HEK293 (cell line): ENCODE results near the gene CPXM1.

ENCODE experiments used
- CTCF ChIP-seq: fragments of 450-650 bp; formaldehyde crosslinking; IDR thresholded peaks from 2 replicates; pipeline ENCODE4 v1.5.1; 2016; ENCODE audit warnings: missing biosample characterization, missing genetic modification characterization
- GLIS1 ChIP-seq: fragments of 450-650 bp; formaldehyde crosslinking; IDR thresholded peaks from 2 replicates; pipeline ENCODE4 v1.5.1; 2016; ENCODE audit warnings: missing biosample characterization, missing genetic modification characterization
- KLF1 ChIP-seq: fragments of 450-650 bp; formaldehyde crosslinking; IDR thresholded peaks from 2 replicates; pipeline ENCODE4 v1.5.1; 2016; ENCODE audit warnings: missing biosample characterization, missing genetic modification characterization
- MEIS1 ChIP-seq: sonication (generic); formaldehyde crosslinking; IDR thresholded peaks from 2 replicates; pipeline ENCODE4 v1.8.1; 2022; ENCODE audit warnings: missing genetic modification reagents, mild to moderate bottlenecking, borderline replicate concordance
- REST ChIP-seq: fragments of 450-650 bp; formaldehyde crosslinking; IDR thresholded peaks from 2 replicates; pipeline ENCODE4 v1.5.1; 2016; ENCODE audit warnings: missing biosample characterization, missing genetic modification characterization
- SALL2 ChIP-seq: fragments of 450-650 bp; formaldehyde crosslinking; IDR thresholded peaks from 2 replicates; pipeline ENCODE4 v1.5.0; 2017; ENCODE audit warnings: missing biosample characterization, mild to moderate bottlenecking, missing genetic modification characterization, borderline replicate concordance
- ZNF175 ChIP-seq: fragments of 450-650 bp; formaldehyde crosslinking; IDR thresholded peaks from 2 replicates; pipeline ENCODE4 v1.5.1; 2016; ENCODE audit warnings: missing biosample characterization, missing genetic modification characterization
- ZNF2 ChIP-seq: fragments of 450-650 bp; formaldehyde crosslinking; IDR thresholded peaks from 2 replicates; pipeline ENCODE4 v1.5.1; 2016; ENCODE audit warnings: missing biosample characterization, missing genetic modification characterization
- ZNF280C ChIP-seq: fragments of 450-650 bp; formaldehyde crosslinking; IDR thresholded peaks from 2 replicates; pipeline ENCODE4 v1.5.1; 2016; ENCODE audit warnings: missing biosample characterization, missing genetic modification characterization
- ZNF423 ChIP-seq: fragments of 450-650 bp; formaldehyde crosslinking; IDR thresholded peaks from 2 replicates; pipeline ENCODE4 v1.5.1; 2016; ENCODE audit warnings: missing biosample characterization, missing genetic modification characterization
- ZNF596 ChIP-seq: fragments of 450-650 bp; IDR thresholded peaks from 2 replicates; pipeline ENCODE4 v1.5.0; 2018; ENCODE audit warnings: missing biosample characterization, mild to moderate bottlenecking, missing genetic modification characterization, moderate library complexity

DNA sequence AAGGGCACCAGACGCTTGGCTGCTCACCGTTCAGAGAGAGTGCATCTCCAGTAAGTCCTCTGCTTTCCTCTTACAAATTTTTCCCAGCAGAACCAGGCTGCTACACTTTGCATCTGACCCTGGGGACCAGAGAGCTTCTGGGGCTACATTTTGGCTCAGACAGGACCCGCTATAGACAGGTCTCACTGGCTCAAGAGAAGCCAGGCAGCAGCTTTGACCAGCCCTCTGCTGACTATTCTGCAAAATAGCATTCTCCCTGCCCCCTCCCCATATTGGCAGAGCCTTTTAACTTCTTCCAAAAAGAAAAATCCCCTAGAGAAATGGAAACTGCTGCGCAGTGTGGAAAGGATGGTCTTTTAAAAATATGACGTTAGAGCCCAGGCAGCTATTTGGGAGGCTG is 37.2 kb downstream of the CPXM1 start:
- TF ChIP-seq ZNF423 (tag by site-specific recombination) (no peak), ZNF175 (tag by site-specific recombination) (no peak), ZNF280C (tag by site-specific recombination) (no peak), MEIS1 (no peak), CTCF (tag by site-specific recombination) (no peak), REST (tag by site-specific recombination) (no peak), SALL2 (no peak), KLF1 (tag by site-specific recombination) (no peak), GLIS1 (tag by site-specific recombination) (no peak), ZNF2 (tag by site-specific recombination) (no peak), ZNF596 (no peak)
